Stimulated activated naive B cell treated with anti-CD40 and anti-IgM and Interleukin-4, amounts not matched to agents 10 μg/mL and 1 μg/mL and 100 μg/mL, for 72 hours (primary cell): ENCODE results near the gene RAMP3.
A peak's percentile ranks its signal among the peaks of the same experiment; 100 is the strongest.
"Not testable (repeated sequence)": the region's sequence is repeated elsewhere in the genome, so short reads cannot be mapped to it uniquely, and the experiment has no call there.

Experiments
- ATAC-seq, 2 donors: fragments of 150-1000 bp; cut with Tn5 transposase; replicated peaks; 2 replicates each; pipeline ENCODE4 v1.10.0; 2021; ENCODE audit warnings: moderate library complexity in 1 of 2
- DNase-seq: peaks from one replicate; pipeline ENCODE4 v3.0.0; 2021
- H3K27ac Mint-ChIP-seq: one replicate; pipeline ENCODE4 v1.8.0; 2022; ENCODE audit warnings: mild to moderate bottlenecking, mixed read lengths
- H3K27me3 Mint-ChIP-seq, 2 donors: one replicate each; pipeline ENCODE4 v1.8.0; 2022; ENCODE audit warnings: mixed read lengths in 2 of 2
- H3K36me3 Mint-ChIP-seq, 2 donors: one replicate each; pipeline ENCODE4 v1.8.0; 2022; ENCODE audit warnings: mixed read lengths in 2 of 2, mild to moderate bottlenecking in 1 of 2
- H3K4me1 Mint-ChIP-seq, 2 donors: one replicate each; pipeline ENCODE4 v1.8.0; 2022; ENCODE audit warnings: mixed read lengths in 2 of 2, mild to moderate bottlenecking in 1 of 2
- H3K4me3 Mint-ChIP-seq, 2 donors: one replicate each; pipeline ENCODE4 v1.8.0; 2022; ENCODE audit warnings: mild to moderate bottlenecking in 2 of 2, mixed read lengths in 2 of 2, moderate library complexity in 1 of 2
- H3K9me3 Mint-ChIP-seq, 2 donors: one replicate each; pipeline ENCODE4 v1.8.0; 2022; ENCODE audit warnings: mixed read lengths in 2 of 2, mild to moderate bottlenecking in 1 of 2

The RAMP3 gene

GRCh38 chr7:45157653-45158401, at the start of gene RAMP3:
Gene RAMP3, plus strand, starts transcription at chr7:45157791. Its CDS starts 38 bp downstream, at chr7:45157829.
- Mint-ChIP-seq H3K27ac (peak within 1 kb of the TSS; percentile 33), H3K4me3 (peak within 1 kb of the TSS in 1 of 2 donors; percentile 30), H3K27me3 (peaks cover 39 to 54% of the 10 kb centered on the region in 2 donors), H3K9me3 (no peaks in the 10 kb centered on the region), H3K36me3 (no peaks in the 10 kb centered on the region), H3K4me1 (peaks cover 16 to 28% of the 10 kb centered on the region in 2 donors)
- DNase-seq: no peak
- ATAC-seq: no peak

GRCh38 chr7:45108863-45109262, 48.7 kb upstream of the RAMP3 start:
- ATAC-seq: no peak
- DNase-seq: no peak
- Mint-ChIP-seq H3K36me3 (peaks cover 15 to 33% of the 10 kb centered on the region in 2 donors), H3K9me3 (no peaks in the 10 kb centered on the region), H3K4me1 (peaks cover 23 to 27% of the 10 kb centered on the region in 2 donors), H3K27me3 (no peaks in the 10 kb centered on the region), H3K27ac (peak overlapping the region; percentile 56), H3K4me3 (peak overlapping the region in 1 of 2 donors; percentile 16)

GRCh38 chr7:45111298-45112223, 46.0 kb upstream of the RAMP3 start, which contains the start of gene TBRG4:
Gene TBRG4, minus strand, starts transcription at chr7:45111697. Its CDS starts 2,460 bp downstream, at chr7:45109237.
- peak; percentile 95 to 97 for ATAC-seq
- Mint-ChIP-seq H3K4me1 (peaks cover 23 to 27% of the 10 kb centered on the region in 2 donors), H3K9me3 (no peaks in the 10 kb centered on the region), H3K27ac (peak within 1 kb of the TSS; percentile 99), H3K4me3 (peak within 1 kb of the TSS; percentile 91 to 98), H3K36me3 (peaks cover 15 to 28% of the 10 kb centered on the region in 2 donors), H3K27me3 (peaks cover 0 to 4% of the 10 kb centered on the region in 2 donors)
- peak; percentile 92 for DNase-seq

- H3K4me1 Mint-ChIP-seq: peaks cover 18 to 21% of the 10 kb centered on the region in 2 donors
- peak overlapping the region; percentile 14 to 98 for H3K4me3 Mint-ChIP-seq
- no peaks in the 10 kb centered on the region for H3K9me3 Mint-ChIP-seq
- ATAC-seq (no peak), DNase-seq (no peak)
- H3K27me3 Mint-ChIP-seq: peaks cover 7 to 12% of the 10 kb centered on the region in 2 donors
- peaks cover 15 to 28% of the 10 kb centered on the region in 2 donors for H3K36me3 Mint-ChIP-seq
- H3K27ac Mint-ChIP-seq: peak overlapping the region; percentile 79
Measured at GRCh38 chr7:45112648-45113047, 44.9 kb upstream of the RAMP3 start.

GRCh38 chr7:45114257-45114656, 43.3 kb upstream of the RAMP3 start:
- H3K9me3 Mint-ChIP-seq, H3K4me1 Mint-ChIP-seq, H3K4me3 Mint-ChIP-seq, ATAC-seq, DNase-seq: not testable (repeated sequence)
- peak overlapping the region; percentile 20 for H3K27ac Mint-ChIP-seq
- H3K27me3 Mint-ChIP-seq: peaks cover 8 to 17% of the 10 kb centered on the region in 2 donors
- H3K36me3 Mint-ChIP-seq: peaks cover 10 to 18% of the 10 kb centered on the region in 2 donors

GRCh38 chr7:45114926-45115325, 42.7 kb upstream of the RAMP3 start:
- Mint-ChIP-seq H3K4me1 (peaks cover 6 to 10% of the 10 kb centered on the region in 2 donors), H3K36me3 (peaks cover 9 to 17% of the 10 kb centered on the region in 2 donors), H3K27ac (no peak overlapping the region), H3K27me3 (peaks cover 8 to 17% of the 10 kb centered on the region in 2 donors), H3K4me3 (no peak overlapping the region), H3K9me3 (no peaks in the 10 kb centered on the region)
- ATAC-seq: no peak
- DNase-seq: no peak

GRCh38 chr7:45116048-45116447, 41.5 kb upstream of the RAMP3 start:
- no peaks in the 10 kb centered on the region for H3K9me3 Mint-ChIP-seq
- peaks cover 0 to 7% of the 10 kb centered on the region in 2 donors for H3K4me1 Mint-ChIP-seq
- ATAC-seq: no peak
- DNase-seq: no peak
- H3K27me3 Mint-ChIP-seq: peaks cover 8 to 17% of the 10 kb centered on the region in 2 donors
- H3K4me3 Mint-ChIP-seq: no peak overlapping the region
- no peak overlapping the region for H3K27ac Mint-ChIP-seq
- H3K36me3 Mint-ChIP-seq: peaks cover 5 to 9% of the 10 kb centered on the region in 2 donors

GRCh38 chr7:45117582-45117981, 40.0 kb upstream of the RAMP3 start:
- ATAC-seq: no peak
- peaks cover 0 to under 1% of the 10 kb centered on the region in 2 donors for H3K4me1 Mint-ChIP-seq
- no peaks in the 10 kb centered on the region for H3K36me3 Mint-ChIP-seq
- no peak for DNase-seq
- no peaks in the 10 kb centered on the region for H3K9me3 Mint-ChIP-seq
- peaks cover 8 to 17% of the 10 kb centered on the region in 2 donors for H3K27me3 Mint-ChIP-seq
- H3K4me3 Mint-ChIP-seq: no peak overlapping the region
- no peak overlapping the region for H3K27ac Mint-ChIP-seq

GRCh38 chr7:45118292-45118691, 39.3 kb upstream of the RAMP3 start:
- peaks cover 2 to 4% of the 10 kb centered on the region in 2 donors for H3K4me1 Mint-ChIP-seq
- H3K9me3 Mint-ChIP-seq: no peaks in the 10 kb centered on the region
- no peak overlapping the region for H3K4me3 Mint-ChIP-seq
- peaks cover 8 to 17% of the 10 kb centered on the region in 2 donors for H3K27me3 Mint-ChIP-seq
- no peak for ATAC-seq
- no peaks in the 10 kb centered on the region for H3K36me3 Mint-ChIP-seq
- DNase-seq: no peak
- no peak overlapping the region for H3K27ac Mint-ChIP-seq

- Mint-ChIP-seq H3K9me3 (no peaks in the 10 kb centered on the region), H3K4me1 (peaks cover 7 to 10% of the 10 kb centered on the region in 2 donors), H3K36me3 (no peaks in the 10 kb centered on the region), H3K27ac (no peak overlapping the region), H3K4me3 (no peak overlapping the region), H3K27me3 (peaks cover 8 to 17% of the 10 kb centered on the region in 2 donors)
- ATAC-seq: peak in 1 of 2 donors; percentile 14
- DNase-seq: no peak
Measured at GRCh38 chr7:45118889-45119331, 38.7 kb upstream of the RAMP3 start.

GRCh38 chr7:45119550-45119949, 38.0 kb upstream of the RAMP3 start:
- no peak for ATAC-seq
- no peak for DNase-seq
- Mint-ChIP-seq H3K4me3 (no peak overlapping the region), H3K27me3 (peaks cover 8 to 13% of the 10 kb centered on the region in 2 donors), H3K36me3 (no peaks in the 10 kb centered on the region), H3K27ac (no peak overlapping the region), H3K4me1 (peaks cover 7 to 10% of the 10 kb centered on the region in 2 donors), H3K9me3 (no peaks in the 10 kb centered on the region)

- Mint-ChIP-seq H3K4me3 (no peak overlapping the region), H3K36me3 (no peaks in the 10 kb centered on the region), H3K9me3 (no peaks in the 10 kb centered on the region), H3K27me3 (peaks cover 0 to 3% of the 10 kb centered on the region in 2 donors), H3K4me1 (peaks cover 9 to 15% of the 10 kb centered on the region in 2 donors), H3K27ac (no peak overlapping the region)
- ATAC-seq: no peak
- no peak for DNase-seq
Measured at GRCh38 chr7:45122975-45123860, 34.4 kb upstream of the RAMP3 start.

- Mint-ChIP-seq H3K36me3 (no peaks in the 10 kb centered on the region), H3K4me1 (peaks cover 9 to 15% of the 10 kb centered on the region in 2 donors), H3K4me3 (no peak overlapping the region), H3K27ac (no peak overlapping the region), H3K27me3 (no peaks in the 10 kb centered on the region), H3K9me3 (no peaks in the 10 kb centered on the region)
- DNase-seq (no peak), ATAC-seq (no peak)
Measured at GRCh38 chr7:45123913-45124710, 33.5 kb upstream of the RAMP3 start.
